ENCODE data around the gene FRMD4A. TPM values are rescaled to one million over a fixed set of nuclear protein-coding genes. Genes with fewer than 3 reads are reported as not detected.

Gene FRMD4A
- total and polyA plus RNA-seq, 11 donors, result 12.2 to 58.1 (median 28.1) TPM

GRCh38 chr10:14356921-14357320 lies 26.2 kb upstream of the FRMD4A start:
- Histone ChIP-seq H3K36me3 (no peaks in the 10 kb centered on the region), H3K4me3 (no peak overlapping the region), H3K27me3 (peaks cover 0 to 12% (median 0%) of the 10 kb centered on the region in 9 donors), H3K4me1 (no peaks in the 10 kb centered on the region), H3K9me3 (no peaks in the 10 kb centered on the region), H3K27ac (no peak overlapping the region)
- ATAC-seq (no peak), DNase-seq (no peak)
- TF ChIP-seq POLR2A (IDR thresholded peaks at IDR 0.05), result no peak
- TF ChIP-seq, protein P1, sequence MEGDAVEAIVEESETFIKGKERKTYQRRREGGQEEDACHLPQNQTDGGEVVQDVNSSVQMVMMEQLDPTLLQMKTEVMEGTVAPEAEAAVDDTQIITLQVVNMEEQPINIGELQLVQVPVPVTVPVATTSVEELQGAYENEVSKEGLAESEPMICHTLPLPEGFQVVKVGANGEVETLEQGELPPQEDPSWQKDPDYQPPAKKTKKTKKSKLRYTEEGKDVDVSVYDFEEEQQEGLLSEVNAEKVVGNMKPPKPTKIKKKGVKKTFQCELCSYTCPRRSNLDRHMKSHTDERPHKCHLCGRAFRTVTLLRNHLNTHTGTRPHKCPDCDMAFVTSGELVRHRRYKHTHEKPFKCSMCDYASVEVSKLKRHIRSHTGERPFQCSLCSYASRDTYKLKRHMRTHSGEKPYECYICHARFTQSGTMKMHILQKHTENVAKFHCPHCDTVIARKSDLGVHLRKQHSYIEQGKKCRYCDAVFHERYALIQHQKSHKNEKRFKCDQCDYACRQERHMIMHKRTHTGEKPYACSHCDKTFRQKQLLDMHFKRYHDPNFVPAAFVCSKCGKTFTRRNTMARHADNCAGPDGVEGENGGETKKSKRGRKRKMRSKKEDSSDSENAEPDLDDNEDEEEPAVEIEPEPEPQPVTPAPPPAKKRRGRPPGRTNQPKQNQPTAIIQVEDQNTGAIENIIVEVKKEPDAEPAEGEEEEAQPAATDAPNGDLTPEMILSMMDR (IDR thresholded peaks at IDR 0.05), result no peak
- 81 to 94% (median 90%) methylated on average over 3 of the region's 3 CpGs for WGBS, 4 donors
- intact Hi-C loops (cut with DNase I), result no loop called here

GRCh38 chr10:14355750-14356149 lies 25.0 kb upstream of the FRMD4A start:
- TF ChIP-seq POLR2A (IDR thresholded peaks at IDR 0.05), result no peak
- TF ChIP-seq, protein P1 (IDR thresholded peaks at IDR 0.05), result no peak
- no peak overlapping the region for H3K4me3 ChIP-seq
- intact Hi-C loops (cut with DNase I), result no loop called here
- DNase-seq (no peak), ATAC-seq (no peak)
- H3K27ac ChIP-seq, result no peak overlapping the region
- WGBS, 4 donors, result 84 to 96% (median 90%) methylated on average over 2 to 3 of the region's 3 CpGs
- peaks cover 0 to 12% (median 0%) of the 10 kb centered on the region in 9 donors for H3K27me3 ChIP-seq
- H3K9me3 ChIP-seq, result no peaks in the 10 kb centered on the region
- H3K4me1 ChIP-seq, result no peaks in the 10 kb centered on the region
- no peaks in the 10 kb centered on the region for H3K36me3 ChIP-seq

DNA sequence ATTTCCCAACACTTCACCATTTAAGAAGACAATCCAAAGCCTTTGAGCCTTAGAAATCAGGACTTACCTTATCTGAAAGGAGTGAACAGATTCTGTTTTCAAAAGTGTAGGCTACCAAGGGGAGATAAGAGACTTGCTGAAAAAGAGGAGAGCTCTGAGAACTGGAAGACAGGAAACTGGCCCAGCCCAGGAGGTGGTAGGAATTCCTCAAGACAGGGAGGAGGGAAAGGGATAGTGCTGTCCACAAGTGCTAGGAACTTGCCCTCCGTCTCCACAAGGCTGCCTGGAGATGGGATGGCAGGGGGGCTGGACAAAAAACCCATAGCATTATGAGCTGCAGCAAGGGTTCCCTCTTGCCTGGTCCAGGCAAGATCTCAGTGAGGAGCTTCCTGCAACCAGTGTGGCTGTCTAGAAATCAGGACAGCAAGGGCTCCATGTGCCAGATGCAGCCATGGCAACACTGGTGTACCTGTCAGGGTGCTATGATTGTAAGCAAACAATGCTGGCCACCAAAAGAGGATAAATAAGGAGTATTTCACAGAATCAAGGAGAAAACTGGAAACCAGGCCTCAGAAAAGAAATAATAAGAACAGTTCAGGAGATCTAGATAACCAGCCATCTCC lies 22.7 kb upstream of the FRMD4A start:
- no peak for TF ChIP-seq POLR2A (IDR thresholded peaks at IDR 0.05)
- WGBS, 4 donors, result 56 to 79% (median 61%) methylated on average over 1 of the region's 1 CpG
- no peaks in the 10 kb centered on the region for H3K36me3 ChIP-seq
- H3K4me3 ChIP-seq, result no peak overlapping the region
- H3K27ac ChIP-seq, result no peak overlapping the region
- ATAC-seq (no peak), DNase-seq (no peak)
- H3K9me3 ChIP-seq, result no peaks in the 10 kb centered on the region
- peaks cover 0 to 12% (median 0%) of the 10 kb centered on the region in 9 donors for H3K27me3 ChIP-seq
- no peaks in the 10 kb centered on the region for H3K4me1 ChIP-seq
- intact Hi-C loops (cut with DNase I), result no loop called here

- ATAC-seq (no peak), DNase-seq (no peak)
- no peaks in the 10 kb centered on the region for H3K4me1 ChIP-seq
- intact Hi-C loops (cut with DNase I), result no loop called here
- no peak overlapping the region for H3K27ac ChIP-seq
- no peak for TF ChIP-seq POLR2A (IDR thresholded peaks at IDR 0.05)
- TF ChIP-seq, protein P1 (IDR thresholded peaks at IDR 0.05), result no peak
- H3K9me3 ChIP-seq, result no peaks in the 10 kb centered on the region
- whole genome bisulfite sequencing, 4 donors, result 71 to 87% (median 79%) methylated on average over 4 of the region's 4 CpGs
- H3K4me3 ChIP-seq, result no peak overlapping the region
- peaks cover 0 to 5% (median 0%) of the 10 kb centered on the region in 9 donors for H3K27me3 ChIP-seq
- no peaks in the 10 kb centered on the region for H3K36me3 ChIP-seq
Observed at GRCh38 chr10:14350006-14350405, 19.3 kb upstream of the FRMD4A start.

DNA sequence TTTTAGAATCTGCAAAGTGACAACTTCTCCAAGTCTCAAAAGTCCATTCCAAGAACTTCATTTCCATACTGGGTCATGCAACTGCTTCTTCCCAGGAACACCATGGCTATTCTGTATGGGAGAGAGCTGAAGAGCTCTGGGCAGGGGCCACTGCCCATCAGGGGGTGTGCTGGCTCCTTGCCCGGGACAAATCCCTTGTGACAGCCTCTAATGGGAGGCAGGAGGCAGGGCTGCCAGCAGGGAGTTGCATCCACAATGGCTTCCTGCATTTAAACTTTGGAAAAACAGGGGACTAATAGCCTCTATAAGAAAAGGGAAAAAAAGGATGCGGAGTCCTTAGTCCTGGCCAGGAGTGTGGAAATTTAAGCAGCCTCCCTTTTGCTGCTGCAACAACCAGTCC lies 18.4 kb upstream of the FRMD4A start:
- Histone ChIP-seq H3K27me3 (no peaks in the 10 kb centered on the region), H3K36me3 (no peaks in the 10 kb centered on the region), H3K4me1 (no peaks in the 10 kb centered on the region), H3K9me3 (no peaks in the 10 kb centered on the region), H3K27ac (no peak overlapping the region), H3K4me3 (no peak overlapping the region)
- no peak for DNase-seq
- WGBS, 4 donors, result 57 to 78% (median 67%) methylated on average over 2 of the region's 2 CpGs
- TF ChIP-seq, protein P1 (IDR thresholded peaks at IDR 0.05), result no peak
- TF ChIP-seq POLR2A (IDR thresholded peaks at IDR 0.05), result no peak
- intact Hi-C loops (cut with DNase I), result no loop called here
- no peak for ATAC-seq

All from heart left ventricle (tissue), 16 donors.